GM12878 (cell line): Measurements from ENCODE around the gene ABCC5. TPM values are rescaled to one million over a fixed set of nuclear protein-coding genes. Genes with fewer than 3 reads are reported as not detected.

Experiments
- ATAC-seq: fragments of 200-7000 bp; cut with Tn5 transposase; 3 replicates; pipeline ENCODE4 v1.9.1; 2020; ENCODE audit warnings: mild to moderate bottlenecking, moderate library complexity
- BruUV-seq: library from RNA; stranded (reverse); fragments of 400-500 nt; replicated peaks from 2 replicates; lab custom pipeline; 2021; lab: Mats Ljungman, UMichigan
- CTCF ChIA-PET: fragments of 300-600 bp; sonication (Branson Sonifier 250); formaldehyde crosslinking; extraction: SDS; loops from one replicate; lab custom pipeline; 2021; ENCODE audit warnings: inconsistent platforms; lab: Yijun Ruan, JAX
- POLR2A ChIA-PET: fragments of 350-600 bp; formaldehyde crosslinking; extraction: SDS; loops from one replicate; lab custom pipeline; 2021; ENCODE audit warnings: inconsistent platforms; lab: Charles Lee
- RAD21 ChIA-PET: fragments of 300-600 bp; sonication (Branson Sonifier 250); formaldehyde crosslinking; loops from one replicate; lab custom pipeline; 2023; ENCODE audit warnings: antibody characterized with exemption; ENCODE audit not compliant: unreplicated experiment; lab: Charles Lee
- SMC1A ChIA-PET: fragments of 300-600 bp; sonication (Branson Sonifier 250); formaldehyde crosslinking; loops from one replicate; lab custom pipeline; 2023; ENCODE audit not compliant: unreplicated experiment, uncharacterized antibody; lab: Charles Lee
- DNase-seq: peaks from one replicate; pipeline ENCODE4 v3.0.0-alpha.2; 2011; ENCODE audit warnings: low read depth, low spot score
- FAIRE-seq: peaks from 3 replicates; lab custom pipeline; 2011; peaks lifted over from hg19 to GRCh38; lab: Jason Lieb, UNC
- H2AFZ ChIP-seq: 2 replicates; pipeline ENCODE4 v1.6.0; 2011; ENCODE audit warnings: low read depth, low read length, control low read depth; ENCODE audit not compliant: control insufficient read depth
- H3K27ac ChIP-seq: 2 replicates; pipeline ENCODE4 v1.5.1; 2011; ENCODE audit warnings: control low read depth; ENCODE audit not compliant: control insufficient read depth, insufficient read depth
- H3K27me3 ChIP-seq, 2 experiments: replicated peaks in 1 of 2; 2 replicates each; pipeline versions ENCODE4 v1.6.0 to v1.6.1; 2011; ENCODE audit warnings: low read length in 1 of 2; ENCODE audit not compliant: control insufficient read depth in 2 of 2, insufficient read depth in 2 of 2
- H3K36me3 ChIP-seq, 2 experiments: 2 replicates each; pipeline ENCODE4 v1.5.1; 2011; ENCODE audit warnings: low read length in 1 of 2; ENCODE audit not compliant: control insufficient read depth in 2 of 2, insufficient read depth in 2 of 2
- H3K4me1 ChIP-seq: 2 replicates; pipeline ENCODE4 v1.6.1; 2011; ENCODE audit warnings: mild to moderate bottlenecking, low read length, moderate library complexity, mixed read lengths; ENCODE audit not compliant: control insufficient read depth, insufficient read depth
- H3K4me2 ChIP-seq: 2 replicates; pipeline ENCODE4 v1.6.0; 2011; ENCODE audit warnings: control low read depth; ENCODE audit not compliant: control insufficient read depth, insufficient read depth
- H3K4me3 ChIP-seq: fragments of 200-600 bp; sonication (generic); 2 replicates; pipeline ENCODE4 v1.5.1; 2016
- H3K79me2 ChIP-seq: 2 replicates; pipeline ENCODE4 v1.6.0; 2011; ENCODE audit warnings: low read length; ENCODE audit not compliant: control insufficient read depth, insufficient read depth
- H3K9ac ChIP-seq: 2 replicates; pipeline ENCODE4 v1.8.0; 2011; ENCODE audit warnings: low read length, control low read depth, mixed read lengths; ENCODE audit not compliant: control insufficient read depth, insufficient read depth
- H3K9me3 ChIP-seq: replicated peaks from 3 replicates; pipeline ENCODE4 v1.5.1; 2011; ENCODE audit warnings: mild to moderate bottlenecking, low read length; ENCODE audit not compliant: control insufficient read depth, insufficient read depth
- H4K20me1 ChIP-seq: 2 replicates; pipeline ENCODE4 v1.6.0; 2011; ENCODE audit not compliant: control insufficient read depth, insufficient read depth
- CBX3 ChIP-seq: fragments of 200-600 bp; sonication (generic); IDR thresholded peaks from 2 replicates; pipeline ENCODE4 v1.6.1; 2016; ENCODE audit warnings: low read depth, borderline replicate concordance
- DPF2 ChIP-seq: fragments of 450-650 bp; IDR thresholded peaks from 2 replicates; pipeline ENCODE4 v1.6.1; 2017; ENCODE audit warnings: mild to moderate bottlenecking
- ESRRA ChIP-seq: IDR thresholded peaks from 2 replicates; pipeline ENCODE4 v1.6.1; 2012; ENCODE audit warnings: mild to moderate bottlenecking, low read length, improper control_type of control experiment
- IRF4 ChIP-seq: IDR thresholded peaks from 2 replicates; pipeline ENCODE4 v1.6.1; 2011; ENCODE audit warnings: low read depth, low read length
- JUNB ChIP-seq: IDR thresholded peaks from 2 replicates; pipeline ENCODE4 v1.6.1; 2016; ENCODE audit warnings: antibody characterized with exemption, mild to moderate bottlenecking
- MEF2B ChIP-seq: fragments of 450-650 bp; IDR thresholded peaks from 2 replicates; pipeline ENCODE4 v1.6.1; 2018; ENCODE audit warnings: mild to moderate bottlenecking, moderate library complexity; ENCODE audit not compliant: partially characterized antibody, poor library complexity, severe bottlenecking
- MXI1 ChIP-seq: fragments of 150-350 bp; IDR thresholded peaks from 2 replicates; pipeline ENCODE4 v1.6.1; 2011; ENCODE audit warnings: low read depth, mild to moderate bottlenecking, inconsistent platforms, low read length, improper control_type of control experiment
- NR2C2 ChIP-seq: IDR thresholded peaks from 2 replicates; pipeline ENCODE4 v1.6.1; 2011; ENCODE audit warnings: borderline replicate concordance, low read depth; ENCODE audit not compliant: control insufficient read depth, insufficient read length
- RB1 ChIP-seq: fragments of 450-650 bp; formaldehyde crosslinking; IDR thresholded peaks from 2 replicates; pipeline ENCODE4 v1.6.1; 2017; ENCODE audit warnings: mild to moderate bottlenecking, borderline replicate concordance
- RUNX3 ChIP-seq: IDR thresholded peaks from 2 replicates; pipeline ENCODE4 v1.6.1; 2012; ENCODE audit warnings: low read length, inconsistent platforms
- TAF1 ChIP-seq: IDR thresholded peaks from 2 replicates; pipeline ENCODE4 v1.6.1; 2011; ENCODE audit warnings: mild to moderate bottlenecking, low read depth, low read length, borderline replicate concordance
- TBL1XR1 ChIP-seq: IDR thresholded peaks from 2 replicates; pipeline ENCODE4 v1.6.1; 2012; ENCODE audit warnings: low read depth, low read length, improper control_type of control experiment
- WGBS: methylation state at CpG from one replicate; pipeline ENCODE4 v1.1.6; 2016; ENCODE audit warnings: low lambda C conversion rate; ENCODE audit not compliant: insufficient replicate concordance, insufficient coverage; ENCODE audit errors: missing lambda C conversion rate; 5-methylcytosine and 5-hydroxymethylcytosine counted together
- in situ Hi-C: fragments of 300-500 bp; cut with MboI; formaldehyde crosslinking; loops from 9 replicates; pipeline ENCODE4 v1.14.3; 2018; ENCODE audit warnings: mixed read lengths
- intact Hi-C: fragments of 100-400 bp; cut with micrococcal nuclease; formaldehyde crosslinking; loops from one replicate; pipeline ENCODE4 v1.14.2; 2022; ENCODE audit not compliant: unreplicated experiment
- polyA plus RNA-seq, 11 experiments: library from polyadenylated mRNA; depleted of rRNA in 4 of 11; unstranded in 6 of 11; stranded (reverse) in 5 of 11; fragments of >200 nt; fragmentation: Nextera tagmentation in 4 of 11; fragmentation: Illumina TruSeq in 1 of 11; extraction: Ambion mirVana in 4 of 11; extraction: Trizol in 1 of 11; gene quantifications; 1 replicate in 1 of 11; 2 replicates in 10 of 11; pipeline versions ENCODE4 v1.2.1 to v1.2.3, GENCODE V29; 2011 to 2016; ENCODE audit warnings: inconsistent platforms in 2 of 11, missing spikeins in 2 of 11, low read depth in 1 of 11
- total RNA-seq, 4 experiments: library from RNA; depleted of rRNA in 3 of 4; stranded (reverse); fragments of >200 nt in 3 of 4; fragmentation: Illumina TruSeq in 1 of 4; extraction: Trizol in 1 of 4; gene quantifications; 2 replicates each; pipeline versions ENCODE4 v1.2.1 to v1.2.3, GENCODE V29; 2013 to 2021
- TF ChIP-seq, protein P1 (sequence below): fragments of 450-650 bp; IDR thresholded peaks from 2 replicates; pipeline ENCODE4 v1.6.1; 2017; ENCODE audit warnings: low read depth, mild to moderate bottlenecking, moderate library complexity
- TF ChIP-seq, protein P2 (sequence below): fragments of 450-650 bp; IDR thresholded peaks from 2 replicates; pipeline ENCODE4 v1.6.1; 2017; ENCODE audit warnings: mild to moderate bottlenecking

The ABCC5 gene
- total and polyA plus RNA-seq, 10 of the 15 experiments (the other 5 are each of a cell fraction or from before 2014, with no cell fraction given): 6.0 to 17.8 (median 9.7) TPM

DNA sequence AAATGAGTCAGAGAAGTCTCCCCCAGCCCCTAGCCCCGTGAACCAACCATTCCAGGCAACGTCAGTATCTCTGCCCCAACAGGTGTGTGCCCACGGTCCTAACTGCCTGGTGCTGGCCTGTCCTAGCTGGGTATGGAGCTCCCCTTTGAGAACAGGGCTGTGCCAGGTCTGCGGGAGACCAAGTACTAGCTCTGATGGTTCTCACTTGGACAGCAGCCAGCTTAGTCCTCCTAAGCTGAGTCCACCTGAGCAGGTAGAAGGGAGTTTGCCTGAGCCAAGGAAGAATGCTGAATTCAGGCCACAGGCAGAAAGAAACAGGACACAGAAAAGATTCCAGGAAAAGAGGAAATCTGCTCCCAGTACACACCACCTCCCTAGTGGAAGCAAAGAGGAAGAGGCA lies 99.9 kb downstream of the ABCC5 start:
- FAIRE-seq (no peak), DNase-seq (no peak), ATAC-seq (no peak)
- ChIA-PET SMC1A (no interaction called here), RAD21 (no interaction called here), POLR2A (no interaction called here), CTCF (interaction anchor here (0.7 to 2.1 kb wide), 2 partner anchors 12 to 22 kb away, joined by 3 to 6 read pairs; no protein-coding TSS in a partner anchor)
- H3K9ac ChIP-seq: no peak overlapping the region
- no TSS peak for BruUV-seq
- H3K4me2 ChIP-seq: no peak overlapping the region
- 49% methylated on average over 4 of the region's 4 CpGs for WGBS
- H3K4me1 ChIP-seq: peaks cover 12% of the 10 kb centered on the region
- no peak overlapping the region for H2AFZ ChIP-seq
- H3K27me3 ChIP-seq: no peaks in the 10 kb centered on the region
- no peaks in the 10 kb centered on the region for H3K9me3 ChIP-seq
- H3K36me3 ChIP-seq: no peaks in the 10 kb centered on the region
- no peaks in the 10 kb centered on the region for H3K79me2 ChIP-seq
- no peak overlapping the region for H3K4me3 ChIP-seq
- in situ Hi-C loops (no loop called here), intact Hi-C loops (no loop called here)
- H3K27ac ChIP-seq: no peak overlapping the region
- no peak for TF ChIP-seq CBX3
- TF ChIP-seq ESRRA: no peak
- no peak for TF ChIP-seq JUNB
- no peak for TF ChIP-seq IRF4
- no peak for TF ChIP-seq RB1
- no peak for TF ChIP-seq DPF2
- no peak for TF ChIP-seq MXI1
- TF ChIP-seq, protein P1, sequence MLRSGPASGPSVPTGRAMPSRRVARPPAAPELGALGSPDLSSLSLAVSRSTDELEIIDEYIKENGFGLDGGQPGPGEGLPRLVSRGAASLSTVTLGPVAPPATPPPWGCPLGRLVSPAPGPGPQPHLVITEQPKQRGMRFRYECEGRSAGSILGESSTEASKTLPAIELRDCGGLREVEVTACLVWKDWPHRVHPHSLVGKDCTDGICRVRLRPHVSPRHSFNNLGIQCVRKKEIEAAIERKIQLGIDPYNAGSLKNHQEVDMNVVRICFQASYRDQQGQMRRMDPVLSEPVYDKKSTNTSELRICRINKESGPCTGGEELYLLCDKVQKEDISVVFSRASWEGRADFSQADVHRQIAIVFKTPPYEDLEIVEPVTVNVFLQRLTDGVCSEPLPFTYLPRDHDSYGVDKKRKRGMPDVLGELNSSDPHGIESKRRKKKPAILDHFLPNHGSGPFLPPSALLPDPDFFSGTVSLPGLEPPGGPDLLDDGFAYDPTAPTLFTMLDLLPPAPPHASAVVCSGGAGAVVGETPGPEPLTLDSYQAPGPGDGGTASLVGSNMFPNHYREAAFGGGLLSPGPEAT: no peak
- no peak for TF ChIP-seq NR2C2
- TF ChIP-seq, protein P2, sequence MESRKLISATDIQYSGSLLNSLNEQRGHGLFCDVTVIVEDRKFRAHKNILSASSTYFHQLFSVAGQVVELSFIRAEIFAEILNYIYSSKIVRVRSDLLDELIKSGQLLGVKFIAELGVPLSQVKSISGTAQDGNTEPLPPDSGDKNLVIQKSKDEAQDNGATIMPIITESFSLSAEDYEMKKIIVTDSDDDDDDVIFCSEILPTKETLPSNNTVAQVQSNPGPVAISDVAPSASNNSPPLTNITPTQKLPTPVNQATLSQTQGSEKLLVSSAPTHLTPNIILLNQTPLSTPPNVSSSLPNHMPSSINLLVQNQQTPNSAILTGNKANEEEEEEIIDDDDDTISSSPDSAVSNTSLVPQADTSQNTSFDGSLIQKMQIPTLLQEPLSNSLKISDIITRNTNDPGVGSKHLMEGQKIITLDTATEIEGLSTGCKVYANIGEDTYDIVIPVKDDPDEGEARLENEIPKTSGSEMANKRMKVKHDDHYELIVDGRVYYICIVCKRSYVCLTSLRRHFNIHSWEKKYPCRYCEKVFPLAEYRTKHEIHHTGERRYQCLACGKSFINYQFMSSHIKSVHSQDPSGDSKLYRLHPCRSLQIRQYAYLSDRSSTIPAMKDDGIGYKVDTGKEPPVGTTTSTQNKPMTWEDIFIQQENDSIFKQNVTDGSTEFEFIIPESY: no peak
- no peak for TF ChIP-seq RUNX3
- TF ChIP-seq TBL1XR1: no peak
- no peak for TF ChIP-seq MEF2B
- no peak for TF ChIP-seq TAF1
- no peaks in the 10 kb centered on the region for H4K20me1 ChIP-seq
